Erythroblast (primary cell): Measurements from ENCODE around the gene ATG4A.

Source experiments
- DNase-seq, 2 experiments: peaks; one replicate each; lab custom pipeline; 2025; lab: John Stamatoyannopoulos, UW
- GATA1 ChIP-seq: IDR thresholded peaks from 2 replicates; pipeline ENCODE4 v1.6.1; 2011; ENCODE audit warnings: low read depth, mild to moderate bottlenecking, control low read depth, low read length, moderate library complexity
- POLR2A ChIP-seq: IDR thresholded peaks from 2 replicates; pipeline ENCODE4 v1.6.1; 2011; ENCODE audit warnings: mild to moderate bottlenecking, low read length

Gene ATG4A

GRCh38 chrX:108132034-108132433 lies 40.5 kb downstream of the ATG4A start:
- DNase-seq: no peak
- TF ChIP-seq POLR2A (no peak), GATA1 (no peak)

- TF ChIP-seq POLR2A: no peak
- TF ChIP-seq GATA1: no peak
Observed at GRCh38 chrX:108132876-108133275, 41.3 kb downstream of the ATG4A start.

GRCh38 chrX:108134724-108135123 lies 43.1 kb downstream of the ATG4A start:
- TF ChIP-seq GATA1 (no peak), POLR2A (no peak)
- DNase-seq: no peak

More at GRCh38 chrX:108132876-108133275, 41.3 kb downstream of the ATG4A start:
- DNase-seq: no peak

- TF ChIP-seq POLR2A: no peak
- no peak for TF ChIP-seq GATA1
- DNase-seq: peak; percentile 19 to 47
Observed at GRCh38 chrX:108138814-108139702, 47.5 kb downstream of the ATG4A start.

DNA sequence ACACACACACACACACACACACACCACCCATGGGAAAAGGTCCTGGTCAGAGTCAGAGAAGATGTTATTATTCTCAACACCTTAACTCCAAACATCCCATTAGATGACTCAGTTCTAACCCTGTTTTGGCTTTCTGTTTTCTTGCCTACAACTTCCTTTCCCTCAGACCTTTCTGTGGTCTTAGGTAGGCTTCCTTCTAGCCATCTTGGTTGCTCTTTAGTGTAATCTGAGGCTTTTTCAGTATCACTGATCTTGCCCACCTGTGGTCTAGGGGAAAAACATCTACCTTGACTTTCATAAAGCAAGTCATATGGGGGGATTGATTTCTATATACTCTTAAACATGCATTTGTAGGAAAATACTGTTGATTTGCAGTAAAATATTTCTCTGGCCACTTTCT lies 56.9 kb downstream of the ATG4A start:
- DNase-seq: no peak
- no peak for TF ChIP-seq GATA1
- TF ChIP-seq POLR2A: no peak

- TF ChIP-seq POLR2A (no peak), GATA1 (no peak)
- DNase-seq: no peak
Observed at GRCh38 chrX:108156082-108156481, 64.5 kb downstream of the ATG4A start.

DNA sequence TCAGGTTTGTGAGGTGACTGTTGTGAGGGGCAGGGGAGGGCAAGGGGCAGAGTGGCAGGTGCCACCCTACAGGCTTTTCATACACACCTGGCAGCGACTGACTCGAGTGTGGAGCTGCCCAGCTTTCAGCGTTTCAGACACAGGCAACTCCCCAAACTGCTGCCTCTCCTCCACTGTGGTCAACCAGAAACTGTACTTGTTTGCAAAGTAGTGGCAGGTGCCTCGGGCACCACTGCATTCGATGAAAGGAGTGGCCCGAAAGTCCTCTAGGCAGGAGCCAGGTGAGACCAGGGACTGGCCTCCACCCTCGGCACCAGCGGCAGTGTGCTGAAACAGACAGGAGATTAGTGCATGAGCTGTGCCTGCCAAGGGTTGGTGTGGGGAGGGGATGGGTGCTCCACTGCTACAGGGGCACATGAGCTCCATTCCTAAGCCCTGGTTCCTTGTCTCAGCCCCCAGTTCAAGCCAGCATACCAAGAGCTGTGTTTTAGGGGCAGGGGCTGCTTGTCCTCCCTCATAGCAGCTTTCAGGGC lies 65.4 kb downstream of the ATG4A start:
- TF ChIP-seq GATA1: no peak
- no peak for TF ChIP-seq POLR2A
- DNase-seq: no peak

- TF ChIP-seq GATA1: no peak
- TF ChIP-seq POLR2A: no peak
- no peak for DNase-seq
Observed at GRCh38 chrX:108157628-108158027, 66.0 kb downstream of the ATG4A start.

GRCh38 chrX:108159028-108159670 lies 67.6 kb downstream of the ATG4A start:
- TF ChIP-seq POLR2A (no peak), GATA1 (no peak)

DNA sequence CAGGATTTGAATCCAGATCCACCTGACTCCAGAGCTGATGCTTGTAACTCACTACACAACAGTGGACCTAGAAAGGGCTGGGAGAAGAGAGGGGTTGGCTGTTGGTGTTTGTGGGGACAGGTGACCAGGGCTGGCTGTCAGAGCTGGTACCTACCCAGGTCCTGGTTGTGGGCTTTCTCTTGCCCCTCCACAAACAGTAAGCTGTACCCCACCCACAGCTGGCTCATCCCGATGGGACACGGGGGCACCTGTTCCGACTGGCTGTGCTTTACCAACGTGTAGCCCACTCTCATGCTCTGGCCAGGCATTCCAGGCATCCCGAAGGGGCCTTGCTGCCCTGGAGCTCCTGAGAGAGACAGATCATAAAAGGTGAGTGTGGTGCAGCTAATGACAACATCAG lies 68.7 kb downstream of the ATG4A start:
- no peak for DNase-seq
- no peak for TF ChIP-seq POLR2A
- TF ChIP-seq GATA1: no peak

More at GRCh38 chrX:108159028-108159670, 67.6 kb downstream of the ATG4A start:
- DNase-seq: no peak

GRCh38 chrX:108162265-108162664 lies 70.7 kb downstream of the ATG4A start:
- DNase-seq: no peak
- no peak for TF ChIP-seq GATA1
- no peak for TF ChIP-seq POLR2A

GRCh38 chrX:108163333-108164082 lies 71.9 kb downstream of the ATG4A start:
- DNase-seq: no peak
- TF ChIP-seq POLR2A (no peak), GATA1 (no peak)

- DNase-seq: peak; percentile 2
- no peak for TF ChIP-seq POLR2A
- TF ChIP-seq GATA1: no peak
Observed at GRCh38 chrX:108165383-108166111, 74.0 kb downstream of the ATG4A start.
